Lung (tissue), 12 donors: ENCODE measurements around the gene C1orf210. TPM values are rescaled to one million over a fixed set of nuclear protein-coding genes. Genes with fewer than 3 reads are reported as not detected.
A peak's percentile ranks its signal among the peaks of the same experiment; 100 is the strongest.

Experiments
- ATAC-seq: fragments of 200-7000 bp; cut with Tn5 transposase; one replicate; pipeline ENCODE4 v1.9.1; 2020; ENCODE audit warnings: moderate number of reproducible peaks; ENCODE audit not compliant: insufficient read depth, low FRiP score
- DNase-seq, 3 donors: peaks; one replicate each; pipeline ENCODE4 v3.0.0-alpha.2; 2013 to 2017
- H3K27ac ChIP-seq, 2 donors: one replicate each; pipeline ENCODE4 v1.5.1; 2013; ENCODE audit warnings: mild to moderate bottlenecking in 2 of 2, moderate library complexity in 2 of 2, control low read depth in 1 of 2, inconsistent platforms in 1 of 2, low read depth in 1 of 2, low read length in 1 of 2
- H3K27me3 ChIP-seq, 3 donors: one replicate each; pipeline ENCODE4 v1.5.1; 2013; ENCODE audit warnings: low read length in 2 of 3; ENCODE audit not compliant: control insufficient read depth in 3 of 3, insufficient read depth in 3 of 3
- H3K36me3 ChIP-seq, 4 donors: one replicate each; pipeline ENCODE4 v1.5.1; 2013; ENCODE audit warnings: low read length in 4 of 4, mild to moderate bottlenecking in 1 of 4, moderate library complexity in 1 of 4; ENCODE audit not compliant: control insufficient read depth in 4 of 4, insufficient read depth in 4 of 4
- H3K4me1 ChIP-seq, 5 donors: one replicate each; pipeline ENCODE4 v1.5.1; 2013; ENCODE audit warnings: low read length in 5 of 5, mild to moderate bottlenecking in 2 of 5, moderate library complexity in 1 of 5; ENCODE audit not compliant: control insufficient read depth in 5 of 5, insufficient read depth in 5 of 5
- H3K4me3 ChIP-seq: one replicate; pipeline ENCODE4 v1.5.1; 2013; ENCODE audit warnings: mild to moderate bottlenecking, control low read depth, moderate library complexity
- H3K9ac ChIP-seq, 2 donors: one replicate each; pipeline ENCODE4 v1.5.1; 2013; ENCODE audit warnings: low read length in 2 of 2, control low read depth in 1 of 2; ENCODE audit not compliant: insufficient read depth in 1 of 2
- H3K9me3 ChIP-seq, 4 donors: one replicate each; pipeline ENCODE4 v1.5.1; 2013; ENCODE audit warnings: low read length in 3 of 4, mild to moderate bottlenecking in 1 of 4, moderate library complexity in 1 of 4; ENCODE audit not compliant: control insufficient read depth in 4 of 4, insufficient read depth in 3 of 4
- WGBS, 2 donors: extraction: QIAGEN DNeasy Blood & Tissue Kit; methylation state at CpG; one replicate each; pipeline ENCODE4 v1.1.7; 2013; 5-methylcytosine and 5-hydroxymethylcytosine counted together
- polyA plus RNA-seq, 2 donors: library from polyadenylated mRNA; stranded (reverse); fragments of 200-250 nt; gene quantifications; one replicate each; pipeline ENCODE4 v1.2.1, GENCODE V29; 2013
- total RNA-seq, 2 donors: library from RNA; depleted of rRNA in 1 of 2; stranded (reverse); fragments of >200 nt in 1 of 2; gene quantifications; one replicate each; pipeline ENCODE4 v1.2.1, GENCODE V29; 2014 to 2021
- TF ChIP-seq, protein P1 (sequence below): IDR thresholded peaks from 2 replicates; pipeline ENCODE4 v1.5.1; 2012; ENCODE audit warnings: mild to moderate bottlenecking; ENCODE audit errors: control extremely low read depth, extremely low read depth
- donor health status: control.
- donor health status: control.
- donor health status: Bipolar disorder and iron deficiency.
- donor health status: healthy.
- donor health status: DM: yes; HTN: yes; CAD: no.

Gene C1orf210
- total and polyA plus RNA-seq, 4 donors: 10.4 to 25.9 (median 21.0) TPM

DNA sequence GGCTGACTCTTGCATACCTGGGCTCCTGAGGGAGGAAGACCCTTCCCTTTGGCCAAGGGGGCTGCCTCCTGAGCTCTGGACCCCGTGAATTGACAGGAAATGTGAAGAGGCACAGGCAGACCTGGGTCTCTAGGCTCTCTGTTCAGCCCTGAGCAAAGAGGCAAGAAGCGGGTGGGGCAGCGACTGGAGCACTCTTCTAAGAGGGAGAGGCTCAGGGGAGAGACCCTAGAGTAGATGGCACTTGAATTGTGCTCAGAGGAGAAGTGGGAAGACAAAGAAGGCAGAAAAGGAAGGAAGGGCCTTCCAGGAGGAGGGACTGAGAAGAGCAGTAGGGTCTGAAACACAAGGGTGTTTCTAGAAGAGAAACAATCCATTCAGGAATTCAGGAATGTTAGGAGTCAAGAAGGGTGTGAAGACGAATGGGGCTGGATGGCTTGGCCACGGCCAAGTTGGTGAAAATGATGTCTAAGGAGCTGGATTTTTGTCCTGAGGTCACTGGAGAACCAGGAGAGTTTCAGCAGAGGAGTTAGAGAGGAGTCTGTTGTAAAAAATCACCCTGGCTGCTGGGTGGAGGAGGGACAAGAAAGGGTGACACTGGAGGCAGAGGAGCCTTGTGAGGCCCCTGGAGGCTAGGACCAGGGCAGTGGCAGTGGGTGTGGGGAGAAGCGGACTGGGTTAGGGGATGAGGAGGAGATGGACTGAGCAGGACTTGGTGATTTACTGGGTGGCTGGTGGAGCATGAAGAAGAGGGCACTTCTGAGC, 20.7 kb upstream of the C1orf210 start:
- Histone ChIP-seq H3K9ac (no peak overlapping the region), H3K27me3 (no peaks in the 10 kb centered on the region), H3K4me3 (no peak overlapping the region), H3K36me3 (peaks cover 0 to 12% (median 0%) of the 10 kb centered on the region in 4 donors), H3K9me3 (no peaks in the 10 kb centered on the region), H3K27ac (peak overlapping the region in 1 of 2 donors; percentile 43), H3K4me1 (peaks cover 3 to 32% (median 18%) of the 10 kb centered on the region in 5 donors)
- DNase-seq: no peak
- peak; percentile 22 for ATAC-seq
- TF ChIP-seq, protein P1, sequence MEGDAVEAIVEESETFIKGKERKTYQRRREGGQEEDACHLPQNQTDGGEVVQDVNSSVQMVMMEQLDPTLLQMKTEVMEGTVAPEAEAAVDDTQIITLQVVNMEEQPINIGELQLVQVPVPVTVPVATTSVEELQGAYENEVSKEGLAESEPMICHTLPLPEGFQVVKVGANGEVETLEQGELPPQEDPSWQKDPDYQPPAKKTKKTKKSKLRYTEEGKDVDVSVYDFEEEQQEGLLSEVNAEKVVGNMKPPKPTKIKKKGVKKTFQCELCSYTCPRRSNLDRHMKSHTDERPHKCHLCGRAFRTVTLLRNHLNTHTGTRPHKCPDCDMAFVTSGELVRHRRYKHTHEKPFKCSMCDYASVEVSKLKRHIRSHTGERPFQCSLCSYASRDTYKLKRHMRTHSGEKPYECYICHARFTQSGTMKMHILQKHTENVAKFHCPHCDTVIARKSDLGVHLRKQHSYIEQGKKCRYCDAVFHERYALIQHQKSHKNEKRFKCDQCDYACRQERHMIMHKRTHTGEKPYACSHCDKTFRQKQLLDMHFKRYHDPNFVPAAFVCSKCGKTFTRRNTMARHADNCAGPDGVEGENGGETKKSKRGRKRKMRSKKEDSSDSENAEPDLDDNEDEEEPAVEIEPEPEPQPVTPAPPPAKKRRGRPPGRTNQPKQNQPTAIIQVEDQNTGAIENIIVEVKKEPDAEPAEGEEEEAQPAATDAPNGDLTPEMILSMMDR: no peak
- 60 to 72% methylated on average over 6 of the region's 6 CpGs for WGBS, 2 donors

DNA sequence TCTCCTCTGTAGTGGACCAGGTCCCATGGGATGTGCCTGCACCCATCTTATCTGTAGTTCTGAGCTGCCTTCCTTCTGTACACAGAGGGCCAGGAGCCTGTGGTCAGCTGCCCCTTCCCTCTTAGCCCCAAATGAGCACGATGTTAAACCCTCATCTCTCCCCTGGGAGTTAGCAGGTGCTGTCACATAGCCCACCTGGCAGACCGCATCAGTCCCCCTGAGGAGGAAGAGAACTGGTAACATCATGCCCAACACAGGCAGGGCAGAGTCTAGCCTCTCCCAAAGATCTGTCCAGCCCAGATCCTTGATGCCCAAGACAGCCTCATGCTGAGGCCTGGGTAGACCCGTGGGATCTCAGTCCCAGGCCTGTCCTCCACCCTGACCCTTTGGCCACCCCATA, 20.1 kb upstream of the C1orf210 start:
- Histone ChIP-seq H3K27me3 (no peaks in the 10 kb centered on the region), H3K9me3 (no peaks in the 10 kb centered on the region), H3K27ac (peak overlapping the region in 1 of 2 donors; percentile 43), H3K9ac (no peak overlapping the region), H3K4me1 (peaks cover 3 to 32% (median 18%) of the 10 kb centered on the region in 5 donors), H3K4me3 (no peak overlapping the region), H3K36me3 (peaks cover 0 to 12% (median 0%) of the 10 kb centered on the region in 4 donors)
- DNase-seq (no peak), ATAC-seq (no peak)
- 69 to 82% methylated on average over 3 of the region's 3 CpGs for WGBS, 2 donors
- TF ChIP-seq, protein P1: no peak

GRCh38 chr1:43304771-43305300, 19.5 kb upstream of the C1orf210 start:
- Histone ChIP-seq H3K9ac (no peak overlapping the region), H3K4me3 (no peak overlapping the region), H3K9me3 (no peaks in the 10 kb centered on the region), H3K4me1 (peaks cover 3 to 33% (median 18%) of the 10 kb centered on the region in 5 donors), H3K27me3 (no peaks in the 10 kb centered on the region), H3K36me3 (peaks cover 0 to 12% (median 0%) of the 10 kb centered on the region in 4 donors), H3K27ac (peak overlapping the region in 1 of 2 donors; percentile 42)
- TF ChIP-seq, protein P1: no peak
- WGBS, 2 donors: 77 to 86% methylated on average over 44 to 46 of the region's 46 CpGs
- DNase-seq (no peak), ATAC-seq (no peak)
